IMR-90 (cell line): ENCODE results near the gene MRPL23. TPM values are rescaled to one million over a fixed set of nuclear protein-coding genes. Genes with fewer than 3 reads are reported as not detected.

ENCODE experiments used
- ATAC-seq: fragments of 200-7000 bp; cut with Tn5 transposase; 2 replicates; pipeline ENCODE4 v1.9.1; 2020; ENCODE audit warnings: low read depth, mild to moderate bottlenecking, moderate library complexity
- BruUV-seq: library from RNA; stranded (reverse); fragments of 400-500 nt; replicated peaks from 2 replicates; lab custom pipeline; 2021; lab: Mats Ljungman, UMichigan
- CTCF ChIA-PET: fragments of 300-600 bp; formaldehyde crosslinking; extraction: SDS; loops from one replicate; lab custom pipeline; 2021; ENCODE audit warnings: antibody characterized with exemption; lab: Yijun Ruan, JAX
- POLR2A ChIA-PET: fragments of 300-600 bp; sonication (Branson Sonifier 250); formaldehyde crosslinking; loops from one replicate; lab custom pipeline; 2022; ENCODE audit warnings: antibody characterized with exemption; ENCODE audit not compliant: unreplicated experiment; lab: Charles Lee
- DNase-seq: peaks from one replicate; pipeline ENCODE4 v3.0.0; 2013
- H2AFZ ChIP-seq: replicated peaks from 2 replicates; pipeline ENCODE3; 2013; ENCODE audit warnings: low read length, mild to moderate bottlenecking; ENCODE audit not compliant: poor library complexity
- H2AK5ac ChIP-seq: 2 replicates; pipeline ENCODE4 v1.6.1; 2013; ENCODE audit warnings: low read depth, low read length, inconsistent platforms
- H2AK9ac ChIP-seq: replicated peaks from 2 replicates; pipeline ENCODE3; 2013; ENCODE audit warnings: mild to moderate bottlenecking, low read depth, low read length, moderate library complexity; ENCODE audit not compliant: poor library complexity
- H2BK120ac ChIP-seq: 2 replicates; pipeline ENCODE4 v1.6.1; 2013; ENCODE audit warnings: low read depth, low read length, inconsistent platforms
- H2BK15ac ChIP-seq: 3 replicates; pipeline ENCODE4 v1.6.1; 2013; ENCODE audit warnings: low read depth, low read length, inconsistent platforms
- H2BK20ac ChIP-seq: 2 replicates; pipeline ENCODE4 v1.6.1; 2013; ENCODE audit warnings: low read depth, mild to moderate bottlenecking, inconsistent platforms, low read length, moderate library complexity
- H2BK5ac ChIP-seq: 2 replicates; pipeline ENCODE4 v1.6.1; 2013; ENCODE audit warnings: mild to moderate bottlenecking, low read depth, low read length, inconsistent platforms; ENCODE audit not compliant: poor library complexity, severe bottlenecking
- H3K14ac ChIP-seq: replicated peaks from 2 replicates; pipeline ENCODE4 v1.6.1; 2013; ENCODE audit warnings: low read depth, low read length, inconsistent platforms
- H3K18ac ChIP-seq: 2 replicates; pipeline ENCODE4 v1.6.1; 2013; ENCODE audit warnings: low read depth, low read length, control low read depth
- H3K23ac ChIP-seq: 2 replicates; pipeline ENCODE4 v1.6.1; 2013; ENCODE audit warnings: low read depth, low read length, inconsistent platforms
- H3K27ac ChIP-seq: 2 replicates; pipeline ENCODE4 v1.5.1; 2013; ENCODE audit warnings: mild to moderate bottlenecking, control low read depth, low read length; ENCODE audit not compliant: insufficient read depth
- H3K27me3 ChIP-seq: 2 replicates; pipeline ENCODE4 v1.6.1; 2013; ENCODE audit warnings: low read length; ENCODE audit not compliant: control insufficient read depth, insufficient read depth
- H3K36me3 ChIP-seq: 2 replicates; pipeline ENCODE4 v1.6.1; 2013; ENCODE audit warnings: low read length, mixed read lengths; ENCODE audit not compliant: control insufficient read depth, insufficient read depth
- H3K4ac ChIP-seq: 2 replicates; pipeline ENCODE4 v1.6.1; 2013; ENCODE audit warnings: low read depth, low read length, inconsistent platforms
- H3K4me1 ChIP-seq: 2 replicates; pipeline ENCODE4 v1.6.1; 2013; ENCODE audit warnings: low read length, mixed read lengths; ENCODE audit not compliant: control insufficient read depth, insufficient read depth
- H3K4me2 ChIP-seq: 2 replicates; pipeline ENCODE4 v1.6.1; 2013; ENCODE audit warnings: low read depth, mild to moderate bottlenecking, control low read depth, low read length, moderate library complexity
- H3K4me3 ChIP-seq: 2 replicates; pipeline ENCODE4 v1.5.1; 2013; ENCODE audit warnings: low read depth, mild to moderate bottlenecking, control low read depth, low read length, moderate library complexity; ENCODE audit not compliant: insufficient read depth
- H3K56ac ChIP-seq: 2 replicates; pipeline ENCODE4 v1.6.1; 2013; ENCODE audit warnings: low read length, inconsistent platforms; ENCODE audit not compliant: insufficient read depth; ENCODE audit errors: extremely low read depth
- H3K79me1 ChIP-seq, 2 experiments: 2 replicates each; pipeline ENCODE4 v1.6.1; 2013; ENCODE audit warnings: low read length in 2 of 2, inconsistent platforms in 1 of 2, low read depth in 1 of 2
- H3K9ac ChIP-seq: 2 replicates; pipeline ENCODE4 v1.6.1; 2013; ENCODE audit warnings: low read depth, low read length, control low read depth
- H3K9me1 ChIP-seq: 2 replicates; pipeline ENCODE4 v1.6.1; 2013; ENCODE audit warnings: low read length, inconsistent platforms; ENCODE audit not compliant: insufficient read depth
- H3K9me3 ChIP-seq: 2 replicates; pipeline ENCODE4 v1.6.1; 2013; ENCODE audit warnings: low read length; ENCODE audit not compliant: control insufficient read depth, insufficient read depth
- H4K20me1 ChIP-seq: 2 replicates; pipeline ENCODE4 v1.6.1; 2013; ENCODE audit warnings: low read length, inconsistent platforms; ENCODE audit not compliant: insufficient read depth
- H4K5ac ChIP-seq: 2 replicates; pipeline ENCODE4 v1.6.1; 2013; ENCODE audit warnings: mild to moderate bottlenecking, low read depth, low read length, control low read depth
- H4K8ac ChIP-seq, 2 experiments: 2 replicates each; pipeline ENCODE4 v1.6.1; 2013; ENCODE audit warnings: low read depth in 2 of 2, low read length in 2 of 2, control low read depth in 1 of 2, inconsistent platforms in 1 of 2
- H4K91ac ChIP-seq: 2 replicates; pipeline ENCODE4 v1.6.1; 2013; ENCODE audit warnings: low read depth, low read length, inconsistent platforms; ENCODE audit not compliant: insufficient read depth
- BHLHE40 ChIP-seq: fragments of 150-350 bp; IDR thresholded peaks from 2 replicates; pipeline ENCODE4 v1.6.1; 2016; ENCODE audit warnings: mild to moderate bottlenecking, low read depth, low read length
- CEBPB ChIP-seq: IDR thresholded peaks from 2 replicates; pipeline ENCODE4 v1.6.1; 2012; ENCODE audit warnings: low read depth, low read length, improper control_type of control experiment
- CHD1 ChIP-seq: IDR thresholded peaks from 2 replicates; pipeline ENCODE4 v1.6.1; 2012; ENCODE audit warnings: low read depth, low read length, improper control_type of control experiment
- CTCF ChIP-seq: conservative IDR thresholded peaks from 2 replicates; pipeline ENCODE4 v1.5.1; 2012; ENCODE audit warnings: mild to moderate bottlenecking, low read depth, low read length, improper control_type of control experiment
- FOS ChIP-seq: fragments of 150-350 bp; IDR thresholded peaks from 2 replicates; pipeline ENCODE4 v1.6.1; 2016; ENCODE audit warnings: low read depth, low read length
- MAFK ChIP-seq: IDR thresholded peaks from 2 replicates; pipeline ENCODE4 v1.6.1; 2012; ENCODE audit warnings: low read depth, low read length, improper control_type of control experiment
- MXI1 ChIP-seq: IDR thresholded peaks from 2 replicates; pipeline ENCODE4 v1.6.1; 2012; ENCODE audit warnings: low read depth, mild to moderate bottlenecking, low read length, moderate library complexity, borderline replicate concordance
- NFE2L2 ChIP-seq: fragments of 150-350 bp; IDR thresholded peaks from 2 replicates; pipeline ENCODE4 v1.6.1; 2016; ENCODE audit warnings: low read depth, mild to moderate bottlenecking, low read length
- POLR2A ChIP-seq: IDR thresholded peaks from 2 replicates; pipeline ENCODE4 v1.6.1; 2012; ENCODE audit warnings: mild to moderate bottlenecking, low read depth, low read length
- RAD21 ChIP-seq: IDR thresholded peaks from 2 replicates; pipeline ENCODE4 v1.6.1; 2012; ENCODE audit warnings: low read length, improper control_type of control experiment
- RCOR1 ChIP-seq: IDR thresholded peaks from 2 replicates; pipeline ENCODE4 v1.6.1; 2012; ENCODE audit warnings: mild to moderate bottlenecking, low read length, improper control_type of control experiment; ENCODE audit not compliant: insufficient replicate concordance
- RFX5 ChIP-seq: IDR thresholded peaks from 2 replicates; pipeline ENCODE4 v1.8.0; 2012; ENCODE audit warnings: low read depth, mild to moderate bottlenecking, low read length, moderate library complexity
- SMC3 ChIP-seq: fragments of 150-350 bp; IDR thresholded peaks from 2 replicates; pipeline ENCODE4 v1.6.1; 2016; ENCODE audit warnings: low read depth, mild to moderate bottlenecking, antibody characterized with exemption, low read length, moderate library complexity
- WGBS, 2 experiments: methylation state at CpG; one replicate each; pipeline versions ENCODE4 v1.1.5 to v1.1.7; 2013; ENCODE audit warnings: missing lambda C conversion rate in 2 of 2; ENCODE audit not compliant: insufficient read length in 1 of 2; ENCODE audit errors: extremely low coverage in 2 of 2; 5-methylcytosine and 5-hydroxymethylcytosine counted together
- dilution Hi-C: fragments of 300-500 bp; cut with HindIII; formaldehyde crosslinking; loops from one replicate; pipeline ENCODE4 v1.14.3; 2018; ENCODE audit warnings: low sequenced_read_pairs; ENCODE audit not compliant: unreplicated experiment
- in situ Hi-C: fragments of 300-500 bp; cut with MboI; formaldehyde crosslinking; loops from 3 replicates; pipeline ENCODE4 v1.14.3; 2019; ENCODE audit warnings: low sequenced_read_pairs, inconsistent platforms, mixed read lengths
- intact Hi-C: fragments of 100-400 bp; cut with micrococcal nuclease; formaldehyde crosslinking; loops from 2 replicates; pipeline ENCODE4 v1.10.0; 2022
- polyA plus RNA-seq, 3 experiments: library from polyadenylated mRNA; depleted of rRNA; stranded (reverse); fragments of >200 nt; gene quantifications; 2 replicates each; pipeline ENCODE4 v1.2.3, GENCODE V29; 2012; ENCODE audit warnings: low replicate concordance in 1 of 3
- total RNA-seq: library from RNA; depleted of rRNA; stranded (reverse); fragments of >200 nt; gene quantifications from 2 replicates; pipeline ENCODE4 v1.2.3, GENCODE V29; 2012
- TF ChIP-seq, protein P1 (sequence below): fragments of 150-350 bp; IDR thresholded peaks from 2 replicates; pipeline ENCODE4 v1.6.1; 2016; ENCODE audit warnings: low read depth, mild to moderate bottlenecking, low read length, moderate library complexity, borderline replicate concordance

Gene MRPL23
- total and polyA plus RNA-seq, 2 of the 4 experiments (the other 2 are of a cell fraction), result 68.4 to 114 TPM

DNA sequence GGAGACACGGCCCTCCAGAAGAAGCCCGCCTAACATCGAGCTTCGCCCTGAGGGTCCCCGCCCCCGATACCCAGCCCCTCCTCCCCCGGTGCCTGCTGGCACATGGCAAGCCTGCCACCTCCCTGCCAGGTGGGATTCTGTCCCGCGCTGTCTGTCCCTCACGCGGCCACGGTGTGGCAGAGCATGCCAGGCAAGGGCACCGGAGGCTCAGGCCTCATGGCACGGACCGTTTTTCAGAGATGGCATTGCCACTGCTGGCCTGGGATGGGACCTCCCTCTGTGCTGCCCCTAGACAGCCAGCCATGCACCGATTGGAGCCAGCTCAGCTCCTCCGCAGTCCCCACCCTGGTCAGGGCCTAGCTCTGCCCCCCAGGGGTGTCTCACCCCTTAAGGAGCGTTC lies 19.4 kb downstream of the MRPL23 start:
- Histone ChIP-seq H3K14ac (no peak overlapping the region), H2BK20ac (no peak overlapping the region), H3K27ac (no peak overlapping the region), H2AFZ (no peak overlapping the region), H2BK15ac (no peak overlapping the region), H4K5ac (no peak overlapping the region), H3K56ac (no peak overlapping the region), H3K23ac (no peak overlapping the region), H3K9ac (no peak overlapping the region), H4K91ac (no peak overlapping the region), H3K4ac (no peak overlapping the region), H3K36me3 (no peaks in the 10 kb centered on the region), H3K18ac (no peak overlapping the region), H2BK120ac (no peak overlapping the region), H4K8ac (no peak overlapping the region), H3K9me3 (no peaks in the 10 kb centered on the region), H2AK9ac (no peak overlapping the region), H3K79me1 (no peaks in the 10 kb centered on the region), H4K20me1 (no peaks in the 10 kb centered on the region), H3K4me1 (no peaks in the 10 kb centered on the region), H2AK5ac (no peak overlapping the region), H3K4me3 (no peak overlapping the region), H3K4me2 (no peak overlapping the region), H2BK5ac (no peak overlapping the region), H3K9me1 (no peaks in the 10 kb centered on the region), H3K27me3 (no peaks in the 10 kb centered on the region)
- POLR2A ChIA-PET, result no interaction called here
- BruUV-seq, result no TSS peak
- dilution Hi-C loops, result no loop called here
- no CpG with 5 or more reads among the region's 18 CpGs for WGBS, 2 experiments
- no peak for TF ChIP-seq CEBPB
- no peak for TF ChIP-seq CHD1
- TF ChIP-seq RAD21, result no peak
- no peak for TF ChIP-seq FOS
- no peak for TF ChIP-seq NFE2L2
- no peak for TF ChIP-seq POLR2A
- TF ChIP-seq, protein P1, sequence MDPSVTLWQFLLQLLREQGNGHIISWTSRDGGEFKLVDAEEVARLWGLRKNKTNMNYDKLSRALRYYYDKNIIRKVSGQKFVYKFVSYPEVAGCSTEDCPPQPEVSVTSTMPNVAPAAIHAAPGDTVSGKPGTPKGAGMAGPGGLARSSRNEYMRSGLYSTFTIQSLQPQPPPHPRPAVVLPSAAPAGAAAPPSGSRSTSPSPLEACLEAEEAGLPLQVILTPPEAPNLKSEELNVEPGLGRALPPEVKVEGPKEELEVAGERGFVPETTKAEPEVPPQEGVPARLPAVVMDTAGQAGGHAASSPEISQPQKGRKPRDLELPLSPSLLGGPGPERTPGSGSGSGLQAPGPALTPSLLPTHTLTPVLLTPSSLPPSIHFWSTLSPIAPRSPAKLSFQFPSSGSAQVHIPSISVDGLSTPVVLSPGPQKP, result no peak
- no peak for TF ChIP-seq RCOR1
- no peak for TF ChIP-seq SMC3
- TF ChIP-seq MAFK, result no peak
- no peak for TF ChIP-seq MXI1
- TF ChIP-seq CTCF, result no peak
- TF ChIP-seq BHLHE40, result no peak
- TF ChIP-seq RFX5, result no peak
- in situ Hi-C loops, result no loop called here
- intact Hi-C loops, result no loop called here
- DNase-seq (no peak), ATAC-seq (no peak)
- CTCF ChIA-PET, result no interaction called here
